Suprapubic skin (tissue), 4 donors: ENCODE results near the gene UGT1A3. TPM values are rescaled to one million over a fixed set of nuclear protein-coding genes. Genes with fewer than 3 reads are reported as not detected.
"Not testable (repeated sequence)": the region's sequence is repeated elsewhere in the genome, so short reads cannot be mapped to it uniquely, and the experiment has no call there.

ENCODE experiments used
- DNase-seq, 2 donors: peaks; one replicate each; pipeline ENCODE4 v3.0.0-alpha.2; 2019; ENCODE audit warnings: low spot score in 2 of 2
- H3K27ac ChIP-seq: fragments of 200-600 bp; sonication (generic); one replicate; pipeline ENCODE4 v1.5.1; 2019
- H3K27me3 ChIP-seq: fragments of 200-600 bp; sonication (generic); one replicate; pipeline ENCODE4 v1.5.1; 2019
- H3K36me3 ChIP-seq: fragments of 200-600 bp; sonication (generic); one replicate; pipeline ENCODE4 v1.5.1; 2019
- H3K4me1 ChIP-seq: fragments of 200-600 bp; sonication (generic); one replicate; pipeline ENCODE4 v1.5.1; 2019
- H3K4me3 ChIP-seq: fragments of 200-600 bp; sonication (generic); one replicate; pipeline ENCODE4 v1.5.1; 2019; ENCODE audit warnings: mild to moderate bottlenecking
- H3K9me3 ChIP-seq: fragments of 200-600 bp; sonication (generic); one replicate; pipeline ENCODE4 v1.5.1; 2019
- CTCF ChIP-seq, 2 donors: fragments of 200-600 bp in 1 of 2; fragments of 450-650 bp in 1 of 2; sonication (generic) in 1 of 2; IDR thresholded peaks; one replicate each; pipeline ENCODE4 v1.5.1; 2016 to 2019; ENCODE audit warnings: antibody characterized with exemption in 2 of 2, mild to moderate bottlenecking in 1 of 2, moderate library complexity in 1 of 2
- EP300 ChIP-seq: sonication (generic); formaldehyde crosslinking; IDR thresholded peaks from one replicate; pipeline ENCODE4 v1.6.1; 2017; ENCODE audit warnings: antibody characterized with exemption
- POLR2A ChIP-seq, 2 donors: fragments of 450-650 bp; IDR thresholded peaks; one replicate each; pipeline ENCODE4 v1.6.1; 2017; ENCODE audit warnings: antibody characterized with exemption in 2 of 2, mild to moderate bottlenecking in 2 of 2, moderate library complexity in 2 of 2
- POLR2AphosphoS5 ChIP-seq, 3 donors: sonication (generic); formaldehyde crosslinking; IDR thresholded peaks; one replicate each; pipeline ENCODE4 v1.6.1; 2017; ENCODE audit warnings: antibody characterized with exemption in 3 of 3
- WGBS: methylation state at CpG from one replicate; pipeline ENCODE4 v1.1.5; 2018; 5-methylcytosine and 5-hydroxymethylcytosine counted together
- total RNA-seq, 4 donors: library from RNA; depleted of rRNA; stranded (reverse); fragments of >200 nt; gene quantifications; one replicate each; pipeline ENCODE4 v1.1.0, GENCODE V29; 2016

Gene UGT1A3
- total RNA-seq, 4 donors from 2014 or later, result 0.98 to 3.0 TPM; not detected in 2

- DNase-seq, result no peak
These were observed 28.7 kb upstream of the UGT1A3 start for GRCh38 chr2:233700028-233700635.

GRCh38 chr2:233700842-233701241 is 28.0 kb upstream of the UGT1A3 start:
- not testable (repeated sequence) for H3K9me3 ChIP-seq, H3K27me3 ChIP-seq, H3K36me3 ChIP-seq, H3K4me3 ChIP-seq, H3K27ac ChIP-seq, DNase-seq
- H3K4me1 ChIP-seq, result peaks cover 20% of the 10 kb centered on the region
- WGBS, result 89% methylated on average over 5 of the region's 5 CpGs

More at GRCh38 chr2:233700028-233700635, 28.7 kb upstream of the UGT1A3 start:
- Histone ChIP-seq H3K4me3 (no peak overlapping the region), H3K27me3 (no peaks in the 10 kb centered on the region), H3K36me3 (no peaks in the 10 kb centered on the region), H3K4me1 (peaks cover 15% of the 10 kb centered on the region), H3K9me3 (no peaks in the 10 kb centered on the region), H3K27ac (no peak overlapping the region)
- TF ChIP-seq CTCF (IDR thresholded peaks at IDR 0.05) (no peak), POLR2AphosphoS5 (IDR thresholded peaks at IDR 0.05) (no peak), POLR2A (IDR thresholded peaks at IDR 0.05) (no peak), EP300 (no peak)
- WGBS, result 29% methylated on average over 1 of the region's 1 CpG

DNA sequence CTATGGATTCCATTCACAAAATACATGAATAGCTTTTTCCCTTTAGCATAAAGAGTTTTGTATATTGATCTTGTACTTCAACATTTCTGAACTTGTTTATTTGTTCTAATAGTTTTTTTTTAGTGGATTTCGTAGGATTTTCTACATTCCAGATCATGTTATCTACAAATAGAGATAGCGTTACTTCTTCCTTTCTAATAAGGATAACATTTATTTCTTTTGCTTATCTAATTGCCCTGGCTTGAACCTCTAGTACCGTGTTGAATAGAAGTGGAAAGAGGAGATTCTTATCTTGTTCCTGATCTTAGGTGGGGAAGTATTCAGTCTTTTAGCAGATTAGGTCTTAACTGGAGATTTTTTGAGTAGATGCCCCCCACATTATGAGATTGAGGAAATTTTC is 26.6 kb upstream of the UGT1A3 start:
- Histone ChIP-seq H3K36me3 (no peaks in the 10 kb centered on the region), H3K4me3 (no peak overlapping the region), H3K27me3 (no peaks in the 10 kb centered on the region), H3K4me1 (peaks cover 34% of the 10 kb centered on the region), H3K9me3 (no peaks in the 10 kb centered on the region), H3K27ac (no peak overlapping the region)
- 55% methylated on average over 3 of the region's 3 CpGs for WGBS
- TF ChIP-seq CTCF (IDR thresholded peaks at IDR 0.05), result no peak
- no peak for TF ChIP-seq POLR2AphosphoS5 (IDR thresholded peaks at IDR 0.05)
- TF ChIP-seq POLR2A (IDR thresholded peaks at IDR 0.05), result no peak
- TF ChIP-seq EP300, result no peak
- no peak for DNase-seq

DNA sequence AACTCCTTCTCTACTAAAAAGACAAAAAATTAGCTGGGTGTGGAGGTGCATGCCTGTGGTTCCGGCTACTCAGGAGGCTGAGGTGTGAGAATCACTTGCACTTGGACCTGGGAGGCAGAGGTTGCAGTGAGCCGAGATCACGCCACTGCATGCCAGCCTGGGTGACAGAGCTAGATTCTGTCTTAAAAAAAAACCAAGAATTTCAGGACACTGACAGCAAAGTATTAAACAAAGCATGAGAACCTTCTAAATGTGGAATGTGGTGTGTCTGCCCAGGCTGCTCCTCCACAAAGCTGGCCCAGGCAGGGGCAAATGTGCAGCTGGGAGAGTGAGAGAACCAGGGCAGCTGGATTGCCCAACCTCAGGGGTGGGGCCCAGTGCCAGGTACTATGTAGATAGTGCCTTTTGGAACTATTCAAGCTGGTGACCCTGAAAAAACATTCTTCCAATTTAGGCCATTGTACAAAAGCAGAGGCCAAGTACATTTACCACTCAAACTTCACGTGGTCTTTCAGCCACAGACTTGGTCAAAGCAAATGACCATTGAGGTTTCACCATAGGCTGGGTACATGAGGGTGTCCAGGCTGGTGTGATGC is 22.8 kb upstream of the UGT1A3 start:
- Histone ChIP-seq H3K4me3 (no peak overlapping the region), H3K4me1 (peaks cover 28% of the 10 kb centered on the region), H3K36me3 (no peaks in the 10 kb centered on the region), H3K27ac (peak overlapping the region; percentile 60), H3K27me3 (no peaks in the 10 kb centered on the region), H3K9me3 (no peaks in the 10 kb centered on the region)
- TF ChIP-seq POLR2AphosphoS5 (IDR thresholded peaks at IDR 0.05) (no peak), CTCF (IDR thresholded peaks at IDR 0.05) (no peak), EP300 (no peak), POLR2A (IDR thresholded peaks at IDR 0.05) (no peak)
- 49% methylated on average over 4 of the region's 4 CpGs for WGBS
- no peak for DNase-seq

GRCh38 chr2:233706720-233707119 is 22.1 kb upstream of the UGT1A3 start:
- no peaks in the 10 kb centered on the region for H3K36me3 ChIP-seq
- DNase-seq, result no peak
- no peaks in the 10 kb centered on the region for H3K27me3 ChIP-seq
- peak overlapping the region; percentile 60 for H3K27ac ChIP-seq
- 71% methylated on average over 1 of the region's 1 CpG for WGBS
- TF ChIP-seq CTCF (IDR thresholded peaks at IDR 0.05), result no peak
- TF ChIP-seq POLR2AphosphoS5 (IDR thresholded peaks at IDR 0.05), result no peak
- no peak for TF ChIP-seq POLR2A (IDR thresholded peaks at IDR 0.05)
- peaks cover 28% of the 10 kb centered on the region for H3K4me1 ChIP-seq
- H3K9me3 ChIP-seq, result no peaks in the 10 kb centered on the region
- H3K4me3 ChIP-seq, result no peak overlapping the region
